ENCODE data around the gene DLG3.

- TF ChIP-seq YY1 (IDR thresholded peaks at IDR 0.05; ENCODE audit: low read depth, low read length) (no peak), MYC (IDR thresholded peaks at IDR 0.05; ENCODE audit: insufficient read depth, insufficient read length, insufficient replicate concordance, low read length, severe bottlenecking) (no peak), GABPA (IDR thresholded peaks at IDR 0.05; ENCODE audit: low read depth) (no peak), ESRRA (IDR thresholded peaks at IDR 0.05; ENCODE audit: low read length) (no peak), ZBED1 (IDR thresholded peaks at IDR 0.05; ENCODE audit: borderline replicate concordance) (no peak), CTCF (IDR thresholded peaks at IDR 0.05 in 2 of 3, conservative IDR thresholded peaks at IDR 0.05 in 1 of 3; ENCODE audit: control insufficient read depth in 2 of 3, extremely low read depth in 1 of 3, insufficient read depth in 1 of 3, low read depth in 3 of 3, low read length in 3 of 3) (no peak)
Observed at GRCh38 chrX:70488856-70489255, 44.2 kb downstream of the DLG3 start.
